ENCODE measurements around the gene CORO2B. TPM values are rescaled to one million over a fixed set of nuclear protein-coding genes. Genes with fewer than 3 reads are reported as not detected.

The CORO2B gene
- total and polyA plus RNA-seq, 4 donors = 2.4 to 12.5 (median 4.3) TPM

DNA sequence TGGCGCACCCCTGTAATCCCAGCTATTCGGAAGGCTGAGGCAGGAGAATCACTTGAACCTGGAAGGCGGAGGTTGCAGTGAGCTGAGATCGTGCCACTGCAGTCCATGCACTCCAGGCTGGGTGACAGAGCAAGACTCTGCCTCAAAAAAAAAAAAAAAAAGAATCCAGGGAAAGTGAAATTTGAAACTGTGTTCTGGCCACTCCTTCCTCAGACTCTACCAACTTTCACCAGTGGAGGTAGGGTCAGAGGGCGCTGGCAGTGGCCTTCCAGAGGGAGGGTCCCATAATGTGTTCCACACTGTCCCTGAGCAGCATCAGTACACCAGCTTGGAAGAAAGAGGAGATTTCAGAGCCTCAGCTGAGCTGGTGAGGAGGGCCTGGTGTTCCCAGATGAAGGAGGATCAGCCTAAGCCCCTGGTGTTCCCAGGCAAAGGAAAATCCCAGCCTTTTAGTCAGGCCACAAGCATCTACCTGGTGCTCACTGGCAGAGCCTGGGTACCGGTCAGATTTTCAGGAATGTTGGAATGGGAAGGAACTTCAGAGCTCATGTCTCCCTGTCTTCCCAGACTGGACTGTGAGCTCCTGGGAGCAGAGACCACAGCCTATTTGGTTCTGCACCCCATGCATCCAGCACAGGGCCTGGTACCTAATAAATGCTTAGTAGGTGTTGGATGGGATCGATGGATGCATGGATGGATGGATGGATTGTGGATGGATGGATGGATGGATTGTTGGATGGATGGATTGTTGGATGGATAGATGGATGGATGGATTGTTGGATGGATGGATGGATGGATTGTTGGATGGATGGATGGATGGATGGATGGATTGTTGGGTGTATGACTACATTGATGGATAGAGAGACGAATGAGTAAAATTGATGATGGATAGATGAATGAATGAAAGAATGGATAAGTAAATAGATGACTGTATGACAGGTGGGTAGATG, 117.9 kb downstream of the CORO2B start:
- Histone ChIP-seq H3K27ac (ENCODE audit: low read depth in 1 of 2, low read length in 1 of 2) (no peak overlapping the region), H3K36me3 (ENCODE audit: control insufficient read depth in 4 of 4, insufficient read depth in 4 of 4, low read length in 4 of 4) (peaks cover 0 to 5% (median 1%) of the 10 kb centered on the region in 4 donors), H3K4me1 (ENCODE audit: control insufficient read depth in 5 of 5, insufficient read depth in 5 of 5, low read length in 5 of 5) (peaks cover 7 to 17% (median 8%) of the 10 kb centered on the region in 5 donors), H3K9ac (ENCODE audit: insufficient read depth in 1 of 2, low read length in 2 of 2) (no peak overlapping the region), H3K27me3 (ENCODE audit: control insufficient read depth in 3 of 3, insufficient read depth in 3 of 3, low read length in 2 of 3) (no peaks in the 10 kb centered on the region), H3K4me3 (no peak overlapping the region), H3K9me3 (ENCODE audit: control insufficient read depth in 4 of 4, insufficient read depth in 3 of 4, low read length in 3 of 4) (no peaks in the 10 kb centered on the region)
- ATAC-seq (ENCODE audit: insufficient read depth, low FRiP score) (no peak), DNase-seq (no peak)
- TF ChIP-seq, protein P1, sequence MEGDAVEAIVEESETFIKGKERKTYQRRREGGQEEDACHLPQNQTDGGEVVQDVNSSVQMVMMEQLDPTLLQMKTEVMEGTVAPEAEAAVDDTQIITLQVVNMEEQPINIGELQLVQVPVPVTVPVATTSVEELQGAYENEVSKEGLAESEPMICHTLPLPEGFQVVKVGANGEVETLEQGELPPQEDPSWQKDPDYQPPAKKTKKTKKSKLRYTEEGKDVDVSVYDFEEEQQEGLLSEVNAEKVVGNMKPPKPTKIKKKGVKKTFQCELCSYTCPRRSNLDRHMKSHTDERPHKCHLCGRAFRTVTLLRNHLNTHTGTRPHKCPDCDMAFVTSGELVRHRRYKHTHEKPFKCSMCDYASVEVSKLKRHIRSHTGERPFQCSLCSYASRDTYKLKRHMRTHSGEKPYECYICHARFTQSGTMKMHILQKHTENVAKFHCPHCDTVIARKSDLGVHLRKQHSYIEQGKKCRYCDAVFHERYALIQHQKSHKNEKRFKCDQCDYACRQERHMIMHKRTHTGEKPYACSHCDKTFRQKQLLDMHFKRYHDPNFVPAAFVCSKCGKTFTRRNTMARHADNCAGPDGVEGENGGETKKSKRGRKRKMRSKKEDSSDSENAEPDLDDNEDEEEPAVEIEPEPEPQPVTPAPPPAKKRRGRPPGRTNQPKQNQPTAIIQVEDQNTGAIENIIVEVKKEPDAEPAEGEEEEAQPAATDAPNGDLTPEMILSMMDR (IDR thresholded peaks at IDR 0.05; ENCODE audit: control extremely low read depth, extremely low read depth) = no peak
- WGBS, 2 donors = 92 to 98% methylated on average over 8 of the region's 8 CpGs

DNA sequence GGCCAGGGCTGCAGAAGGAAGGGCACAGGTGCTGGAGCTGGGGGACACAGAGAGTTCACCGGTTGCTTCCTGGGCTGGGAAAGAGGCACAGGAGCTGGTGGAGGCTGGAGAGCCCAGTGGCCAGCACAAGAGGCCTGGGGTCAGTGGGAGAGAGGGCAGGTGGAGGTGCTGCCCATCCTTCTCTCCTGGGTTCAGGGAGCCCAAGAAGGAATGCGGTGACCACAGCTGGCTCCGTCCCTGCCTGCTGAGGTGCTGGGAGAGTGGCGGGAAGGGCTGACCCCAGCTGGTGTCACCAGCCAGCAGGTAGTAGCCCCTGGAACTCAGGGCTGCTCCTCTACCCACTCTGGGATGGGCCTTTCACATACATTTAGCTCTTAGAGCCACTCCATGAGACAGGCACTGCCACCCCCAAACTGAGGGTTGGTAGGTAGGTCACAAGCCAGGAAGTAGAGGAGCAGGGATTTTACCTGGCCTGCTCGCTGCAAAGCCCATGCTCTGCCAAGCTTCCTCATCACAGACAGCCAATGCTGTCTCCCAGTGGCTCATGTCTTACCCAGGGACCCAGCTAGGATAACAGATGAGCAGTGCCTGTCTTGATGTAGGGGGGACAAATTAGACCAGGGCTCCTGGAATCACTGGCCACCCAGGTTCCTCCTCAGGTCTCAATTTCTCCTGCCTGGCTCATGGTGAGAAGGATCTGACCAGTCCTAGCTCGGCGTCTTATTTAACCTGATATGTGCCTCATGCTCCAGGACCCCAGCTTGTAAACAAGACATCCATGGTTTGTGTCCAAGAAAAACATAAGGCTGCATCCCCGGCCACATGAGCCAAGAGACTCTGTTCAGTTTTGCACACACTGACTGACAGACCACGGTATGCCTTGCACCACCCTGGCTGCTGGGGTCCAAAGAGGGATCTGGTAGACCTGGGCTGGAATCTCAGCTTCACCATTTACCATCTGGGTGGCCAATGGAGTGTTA, 119.2 kb downstream of the CORO2B start:
- no peak overlapping the region for H3K9ac ChIP-seq (ENCODE audit: insufficient read depth in 1 of 2, low read length in 2 of 2)
- ATAC-seq (ENCODE audit: insufficient read depth, low FRiP score) (no peak), DNase-seq (peak in 2 of 3 donors; percentile 26 to 27)
- H3K27me3 ChIP-seq (ENCODE audit: control insufficient read depth in 3 of 3, insufficient read depth in 3 of 3, low read length in 2 of 3) = no peaks in the 10 kb centered on the region
- no peaks in the 10 kb centered on the region for H3K9me3 ChIP-seq (ENCODE audit: control insufficient read depth in 4 of 4, insufficient read depth in 3 of 4, low read length in 3 of 4)
- WGBS, 2 donors = 86 to 90% methylated on average over 9 of the region's 9 CpGs
- H3K36me3 ChIP-seq (ENCODE audit: control insufficient read depth in 4 of 4, insufficient read depth in 4 of 4, low read length in 4 of 4) = peaks cover 0 to 5% (median 1%) of the 10 kb centered on the region in 4 donors
- TF ChIP-seq, protein P1 (IDR thresholded peaks at IDR 0.05; ENCODE audit: control extremely low read depth, extremely low read depth) = no peak
- H3K4me3 ChIP-seq = no peak overlapping the region
- peaks cover 6 to 17% (median 7%) of the 10 kb centered on the region in 5 donors for H3K4me1 ChIP-seq (ENCODE audit: control insufficient read depth in 5 of 5, insufficient read depth in 5 of 5, low read length in 5 of 5)
- no peak overlapping the region for H3K27ac ChIP-seq (ENCODE audit: low read depth in 1 of 2, low read length in 1 of 2)

GRCh38 chr15:68698708-68699107, 119.9 kb downstream of the CORO2B start:
- H3K27ac ChIP-seq (ENCODE audit: low read depth in 1 of 2, low read length in 1 of 2) = no peak overlapping the region
- ATAC-seq (ENCODE audit: insufficient read depth, low FRiP score) (no peak), DNase-seq (no peak)
- H3K27me3 ChIP-seq (ENCODE audit: control insufficient read depth in 3 of 3, insufficient read depth in 3 of 3, low read length in 2 of 3) = no peaks in the 10 kb centered on the region
- no peak overlapping the region for H3K4me3 ChIP-seq
- H3K9me3 ChIP-seq (ENCODE audit: control insufficient read depth in 4 of 4, insufficient read depth in 3 of 4, low read length in 3 of 4) = no peaks in the 10 kb centered on the region
- no peak overlapping the region for H3K9ac ChIP-seq (ENCODE audit: insufficient read depth in 1 of 2, low read length in 2 of 2)
- WGBS, 2 donors = 79 to 81% methylated on average over 5 of the region's 5 CpGs
- H3K36me3 ChIP-seq (ENCODE audit: control insufficient read depth in 4 of 4, insufficient read depth in 4 of 4, low read length in 4 of 4) = peaks cover 0 to 5% (median 1%) of the 10 kb centered on the region in 4 donors
- H3K4me1 ChIP-seq (ENCODE audit: control insufficient read depth in 5 of 5, insufficient read depth in 5 of 5, low read length in 5 of 5) = peaks cover 0 to 17% (median 7%) of the 10 kb centered on the region in 5 donors
- TF ChIP-seq, protein P1 (IDR thresholded peaks at IDR 0.05; ENCODE audit: control extremely low read depth, extremely low read depth) = no peak
